Cardiac septum (tissue), 1 donor: ENCODE results near the gene RARRES2. TPM values are rescaled to one million over a fixed set of nuclear protein-coding genes. Genes with fewer than 3 reads are reported as not detected.
A peak's percentile ranks its signal among the peaks of the same experiment; 100 is the strongest.

Source experiments
- DNase-seq: peaks from one replicate; pipeline ENCODE4 v3.0.0-alpha.2; 2020; ENCODE audit warnings: low spot score
- intact Hi-C: fragments of 100-400 bp; cut with DNase I; formaldehyde crosslinking; loops from one replicate; pipeline ENCODE4 v1.14.0; 2022
- total RNA-seq: library from RNA; stranded (reverse); fragmentation: NEBNext Ultra II Directional; extraction: Animal tissue kit (Norgen Biotek cat#: 25700); gene quantifications from one replicate; pipeline ENCODE4 v1.2.1, GENCODE V29; 2021
- donor health status: DM: no; HTN: no; CAD: no.

The RARRES2 gene
- total RNA-seq, 1 donor from 2014 or later, result 10.6 TPM

- intact Hi-C loops, result no loop called here
- no peak for DNase-seq
Measured at GRCh38 chr7:150378115-150378852, 36.9 kb upstream of the RARRES2 start.

- intact Hi-C loops, result no loop called here
- no peak for DNase-seq
Measured at GRCh38 chr7:150377635-150378034, 36.2 kb upstream of the RARRES2 start.

DNA sequence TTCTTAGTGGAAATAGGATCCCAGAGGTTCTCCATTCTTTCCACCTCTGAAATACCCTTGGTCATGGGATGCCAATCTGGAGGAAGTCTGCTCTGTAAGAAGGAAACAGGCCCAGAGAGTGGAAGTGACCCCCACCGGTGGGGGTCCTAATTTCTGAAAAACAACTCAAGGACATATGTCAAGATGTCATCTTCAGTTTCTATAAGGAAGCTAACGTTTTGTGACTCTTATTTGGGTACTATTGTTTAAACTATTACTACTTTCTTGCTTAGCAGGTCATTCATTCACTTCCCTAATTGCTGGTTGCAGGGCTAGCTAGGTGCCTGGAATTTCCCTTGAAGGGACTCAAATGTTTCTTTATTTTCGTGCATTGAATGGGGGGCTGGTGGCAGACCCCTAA, 35.8 kb upstream of the RARRES2 start:
- intact Hi-C loops, result no loop called here
- no peak for DNase-seq

DNA sequence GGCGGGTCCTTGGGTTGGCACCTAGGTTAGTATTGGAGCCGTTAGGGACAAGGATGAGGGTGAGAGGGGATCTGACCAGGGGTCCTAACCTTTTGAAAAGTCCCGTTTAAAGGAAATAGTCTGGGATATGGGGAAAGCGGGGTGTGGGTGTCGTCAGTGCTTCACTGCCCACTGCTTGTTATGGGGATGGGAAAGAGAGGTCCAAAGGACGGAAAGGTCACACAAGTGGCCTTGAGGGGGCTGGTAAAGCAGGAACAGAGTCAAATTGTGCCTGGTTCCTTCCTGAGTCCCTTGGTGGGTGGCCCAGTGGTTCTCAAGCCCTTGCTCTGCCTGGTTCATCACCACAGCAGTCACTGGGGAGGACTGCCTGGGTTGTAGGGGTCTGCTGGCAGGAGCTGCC, 35.1 kb upstream of the RARRES2 start:
- DNase-seq, result no peak
- intact Hi-C loops, result no loop called here

- no peak for DNase-seq
- intact Hi-C loops, result no loop called here
Measured at GRCh38 chr7:150375662-150376521, 34.5 kb upstream of the RARRES2 start.

- intact Hi-C loops, result no loop called here
- DNase-seq, result no peak
Measured at GRCh38 chr7:150374472-150374871, 33.0 kb upstream of the RARRES2 start.

- intact Hi-C loops, result no loop called here
- DNase-seq, result no peak
Measured at GRCh38 chr7:150374026-150374425, 32.6 kb upstream of the RARRES2 start.

DNA sequence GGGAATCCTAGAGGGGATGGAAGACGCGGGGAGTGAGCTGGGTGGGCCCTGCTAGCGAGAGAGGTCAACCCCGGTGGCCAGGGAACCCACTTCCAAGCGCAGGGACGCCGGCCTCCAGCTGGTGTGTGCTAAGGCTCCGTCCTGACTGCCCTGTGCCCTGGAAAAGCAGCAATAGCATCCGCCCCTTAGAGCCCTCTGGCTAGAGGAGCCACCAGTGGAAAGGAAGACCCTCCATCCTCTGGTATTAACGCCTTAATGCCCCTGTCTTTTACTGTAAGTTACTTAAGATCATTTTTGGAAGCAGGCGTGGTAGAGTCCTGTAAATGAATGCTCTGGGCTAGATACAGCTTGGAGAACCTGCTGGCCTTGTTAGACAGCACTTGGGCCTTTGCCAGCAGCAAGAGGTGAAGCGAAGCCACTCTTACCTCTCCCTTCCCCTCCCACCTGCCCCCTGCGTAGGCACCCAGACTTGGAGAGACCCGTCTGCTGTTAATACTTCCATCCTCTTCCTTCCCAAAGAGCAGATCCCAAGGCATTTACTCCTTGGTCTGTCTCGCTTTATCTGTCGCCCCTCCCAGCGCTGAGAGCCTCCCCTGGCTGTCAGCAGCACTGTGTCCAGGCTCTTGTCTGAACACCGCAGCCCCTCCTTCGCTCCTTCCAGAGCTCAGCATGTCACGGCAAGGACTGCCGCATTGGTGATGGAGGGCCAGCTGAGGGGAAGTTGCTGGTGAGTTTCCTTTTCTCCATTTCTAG, 31.8 kb upstream of the RARRES2 start:
- DNase-seq, result no peak
- intact Hi-C loops, result no loop called here

DNA sequence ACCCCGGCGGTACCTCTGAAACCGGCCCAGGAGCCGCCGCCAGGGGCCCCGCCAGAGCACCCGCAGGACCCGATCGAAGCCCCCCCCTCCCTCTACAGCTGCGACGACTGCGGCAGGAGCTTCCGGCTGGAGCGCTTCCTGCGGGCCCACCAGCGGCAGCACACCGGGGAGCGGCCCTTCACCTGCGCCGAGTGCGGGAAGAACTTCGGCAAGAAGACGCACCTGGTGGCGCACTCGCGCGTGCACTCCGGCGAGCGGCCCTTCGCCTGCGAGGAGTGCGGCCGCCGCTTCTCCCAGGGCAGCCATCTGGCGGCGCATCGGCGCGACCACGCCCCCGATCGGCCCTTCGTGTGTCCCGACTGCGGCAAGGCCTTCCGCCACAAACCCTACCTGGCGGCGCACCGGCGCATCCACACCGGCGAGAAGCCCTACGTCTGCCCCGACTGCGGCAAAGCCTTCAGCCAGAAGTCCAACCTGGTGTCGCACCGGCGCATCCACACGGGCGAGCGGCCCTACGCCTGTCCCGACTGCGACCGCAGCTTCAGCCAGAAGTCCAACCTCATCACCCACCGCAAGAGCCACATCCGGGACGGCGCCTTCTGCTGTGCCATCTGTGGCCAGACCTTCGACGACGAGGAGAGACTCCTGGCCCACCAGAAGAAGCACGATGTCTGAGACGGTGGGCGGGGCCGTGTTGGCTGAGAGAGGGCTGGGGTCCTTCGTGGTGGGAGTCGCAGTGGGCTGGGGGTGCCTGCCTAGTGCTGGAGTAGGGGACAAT, 31.0 kb upstream of the RARRES2 start:
- intact Hi-C loops, result no loop called here
- no peak for DNase-seq

DNA sequence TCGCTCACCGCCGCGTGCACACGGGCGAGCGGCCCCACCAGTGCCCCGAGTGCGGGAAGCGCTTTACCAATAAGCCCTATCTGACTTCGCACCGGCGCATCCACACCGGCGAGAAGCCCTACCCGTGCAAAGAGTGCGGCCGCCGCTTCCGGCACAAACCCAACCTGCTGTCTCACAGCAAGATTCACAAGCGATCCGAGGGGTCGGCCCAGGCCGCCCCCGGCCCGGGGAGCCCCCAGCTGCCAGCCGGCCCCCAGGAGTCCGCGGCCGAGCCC, 30.5 kb upstream of the RARRES2 start:
- no peak for DNase-seq
- intact Hi-C loops, result no loop called here

DNA sequence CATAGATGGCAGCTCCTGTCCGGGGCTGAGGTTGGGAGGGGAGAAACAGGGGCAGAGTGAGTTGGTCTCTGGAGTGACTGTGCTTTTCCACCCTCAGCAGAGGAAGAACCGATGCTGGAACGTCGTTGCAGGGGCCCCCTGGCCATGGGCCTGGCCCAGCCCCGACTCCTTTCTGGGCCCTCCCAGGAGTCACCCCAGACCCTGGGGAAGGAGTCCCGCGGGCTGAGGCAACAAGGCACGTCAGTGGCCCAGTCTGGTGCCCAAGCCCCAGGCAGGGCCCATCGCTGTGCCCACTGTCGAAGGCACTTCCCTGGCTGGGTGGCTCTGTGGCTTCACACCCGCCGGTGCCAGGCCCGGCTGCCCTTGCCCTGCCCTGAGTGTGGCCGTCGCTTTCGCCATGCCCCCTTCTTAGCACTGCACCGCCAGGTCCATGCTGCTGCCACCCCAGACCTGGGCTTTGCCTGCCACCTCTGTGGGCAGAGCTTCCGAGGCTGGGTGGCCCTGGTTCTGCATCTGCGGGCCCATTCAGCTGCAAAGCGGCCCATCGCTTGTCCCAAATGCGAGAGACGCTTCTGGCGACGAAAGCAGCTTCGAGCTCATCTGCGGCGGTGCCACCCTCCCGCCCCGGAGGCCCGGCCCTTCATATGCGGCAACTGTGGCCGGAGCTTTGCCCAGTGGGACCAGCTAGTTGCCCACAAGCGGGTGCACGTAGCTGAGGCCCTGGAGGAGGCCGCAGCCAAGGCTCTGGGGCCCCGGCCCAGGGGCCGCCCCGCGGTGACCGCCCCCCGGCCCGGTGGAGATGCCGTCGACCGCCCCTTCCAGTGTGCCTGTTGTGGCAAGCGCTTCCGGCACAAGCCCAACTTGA, 29.9 kb upstream of the RARRES2 start:
- intact Hi-C loops, result no loop called here
- no peak for DNase-seq

DNA sequence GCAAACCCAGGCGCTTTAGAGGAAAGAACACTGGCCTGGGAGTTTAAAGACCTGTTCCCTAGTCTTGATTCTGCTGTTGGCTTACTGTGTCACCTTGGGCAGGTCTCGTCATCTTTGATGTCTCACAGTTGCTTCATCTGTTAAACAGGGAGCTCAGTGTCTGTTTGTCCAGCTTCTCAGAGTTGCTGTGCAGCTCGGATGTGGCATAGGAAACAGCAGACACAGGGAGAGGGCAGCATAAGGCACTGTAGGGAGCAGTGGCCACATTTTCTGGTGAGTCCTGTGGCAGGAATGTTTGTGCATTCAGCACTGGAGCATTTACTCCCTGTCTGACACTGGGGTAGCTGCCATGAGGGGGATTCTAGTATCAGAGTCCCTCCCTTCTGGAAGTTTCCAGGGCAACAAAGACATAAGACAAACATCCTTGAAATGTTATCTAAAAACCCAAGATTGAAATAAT, 29.2 kb upstream of the RARRES2 start:
- intact Hi-C loops, result no loop called here

DNA sequence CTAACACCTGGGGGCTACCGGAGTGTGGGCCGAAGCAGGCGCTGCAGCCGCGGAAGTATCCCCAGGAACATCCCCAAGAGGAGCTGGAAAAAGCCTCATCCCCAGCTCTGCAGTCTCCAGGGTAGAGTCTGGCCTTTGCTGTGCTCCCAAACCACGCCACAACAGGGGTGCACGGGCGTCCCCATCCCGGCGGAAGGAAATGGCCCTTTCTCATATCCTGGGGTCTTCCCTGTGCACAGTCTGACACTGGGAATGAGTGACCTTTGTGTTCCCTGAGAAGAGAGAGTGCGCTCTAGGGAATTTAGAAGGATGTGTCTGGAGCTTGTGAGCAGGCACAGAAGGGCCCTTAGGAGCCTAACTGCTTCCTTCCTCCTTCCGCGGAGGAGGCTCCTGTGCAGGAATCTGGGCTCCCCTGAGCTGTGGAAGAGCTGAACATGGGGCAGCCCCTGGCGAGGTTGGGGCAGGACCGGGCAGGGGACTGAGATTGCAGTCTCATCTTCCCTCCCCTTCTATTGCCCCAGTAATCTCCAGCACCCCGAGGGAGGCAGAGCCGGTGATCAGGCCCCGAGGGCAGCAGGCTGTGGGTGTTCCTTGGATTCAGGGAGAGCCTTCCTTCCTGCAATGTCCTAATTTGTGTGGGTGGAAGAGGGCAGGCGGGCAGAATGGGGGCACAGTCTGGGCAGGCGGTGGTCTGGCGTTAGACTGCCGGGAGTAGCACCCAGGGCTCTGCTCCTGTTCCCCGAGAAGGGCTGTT, 28.5 kb upstream of the RARRES2 start:
- intact Hi-C loops, result no loop called here

More for the DNA sequence above, 29.2 kb upstream of the RARRES2 start:
- DNase-seq, result no peak

DNA sequence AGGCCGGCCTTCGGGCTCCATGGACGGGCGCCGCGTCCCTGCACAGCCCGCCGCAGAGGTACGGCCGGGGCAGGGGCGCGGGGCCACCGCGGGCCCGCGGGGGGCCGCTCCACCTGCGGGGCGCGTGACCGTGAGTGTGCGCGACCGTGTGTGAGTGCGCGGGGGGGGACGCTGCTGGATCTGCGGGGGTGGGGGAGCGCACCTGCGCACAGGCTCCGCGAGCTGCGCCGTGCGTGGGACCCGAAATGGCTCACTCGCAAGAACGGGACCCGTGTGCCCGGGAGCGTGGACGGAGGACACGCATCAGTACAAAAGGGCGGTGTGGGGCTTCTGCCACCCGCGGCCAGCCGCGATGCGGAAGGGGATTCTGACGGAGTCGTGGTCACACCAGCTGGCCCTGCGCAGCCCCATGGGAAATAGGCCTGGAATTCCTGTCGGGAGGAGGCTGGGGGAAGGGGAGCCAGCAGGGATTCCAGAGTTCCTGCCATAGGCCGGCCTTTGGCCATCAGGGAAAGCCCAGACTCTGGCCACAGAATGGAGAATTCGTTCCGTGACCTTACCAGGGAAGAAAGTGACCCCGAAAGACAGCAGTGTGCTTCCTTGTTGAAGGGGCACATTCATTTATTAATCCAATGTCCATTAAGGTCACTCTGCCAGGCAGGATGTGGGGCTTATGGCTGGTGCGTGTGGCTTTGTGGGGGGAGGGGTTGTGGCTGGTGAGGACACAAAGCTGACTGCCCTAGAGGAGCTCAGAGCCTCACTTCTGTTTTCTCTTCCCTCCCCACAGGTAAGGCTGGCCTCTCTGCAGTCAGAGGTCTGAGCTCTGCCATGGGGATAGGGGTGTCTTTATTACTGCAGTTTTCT, 27.7 kb upstream of the RARRES2 start:
- intact Hi-C loops, result loop anchor here (1.0 kb wide), 1 partner anchor 36 kb away; a partner anchor contains a TSS

More for the DNA sequence above, 28.5 kb upstream of the RARRES2 start:
- no peak for DNase-seq

GRCh38 chr7:150368096-150368883, 26.9 kb upstream of the RARRES2 start, which contains the start of gene REPIN1:
Gene REPIN1 (plus strand): TSS chr7:150368822. CDS start chr7:150369712, 890 bp downstream.
- intact Hi-C loops, result loop anchor here (1.0 kb wide), 1 partner anchor 37 kb away; a partner anchor contains a TSS
- peak; percentile 96 for DNase-seq

More for the DNA sequence above, 27.7 kb upstream of the RARRES2 start:
- peak; percentile 86 for DNase-seq

- intact Hi-C loops, result loop anchor here (1.0 kb wide), 1 partner anchor 38 kb away; a partner anchor contains a TSS
- no peak for DNase-seq
Measured at GRCh38 chr7:150367677-150368095, 26.3 kb upstream of the RARRES2 start.
